Vagina (tissue), 2 donors: ENCODE measurements around the gene ZNF384.

ENCODE experiments used
- POLR2AphosphoS5 ChIP-seq, 2 donors: sonication (generic); formaldehyde crosslinking; IDR thresholded peaks; one replicate each; pipeline ENCODE4 v1.9.0; 2017; ENCODE audit warnings: antibody characterized with exemption in 2 of 2, mild to moderate bottlenecking in 2 of 2, low read depth in 1 of 2; ENCODE audit not compliant: insufficient read depth in 1 of 2
- TF ChIP-seq, protein P1 (sequence below), 3 experiments: fragments of 450-650 bp in 2 of 3; fragments of 200-600 bp in 1 of 3; sonication (generic) in 1 of 3; IDR thresholded peaks; one replicate each; pipeline ENCODE4 v1.5.1; 2017 to 2019; ENCODE audit warnings: antibody characterized with exemption in 3 of 3, mild to moderate bottlenecking in 2 of 3, moderate library complexity in 2 of 3

DNA sequence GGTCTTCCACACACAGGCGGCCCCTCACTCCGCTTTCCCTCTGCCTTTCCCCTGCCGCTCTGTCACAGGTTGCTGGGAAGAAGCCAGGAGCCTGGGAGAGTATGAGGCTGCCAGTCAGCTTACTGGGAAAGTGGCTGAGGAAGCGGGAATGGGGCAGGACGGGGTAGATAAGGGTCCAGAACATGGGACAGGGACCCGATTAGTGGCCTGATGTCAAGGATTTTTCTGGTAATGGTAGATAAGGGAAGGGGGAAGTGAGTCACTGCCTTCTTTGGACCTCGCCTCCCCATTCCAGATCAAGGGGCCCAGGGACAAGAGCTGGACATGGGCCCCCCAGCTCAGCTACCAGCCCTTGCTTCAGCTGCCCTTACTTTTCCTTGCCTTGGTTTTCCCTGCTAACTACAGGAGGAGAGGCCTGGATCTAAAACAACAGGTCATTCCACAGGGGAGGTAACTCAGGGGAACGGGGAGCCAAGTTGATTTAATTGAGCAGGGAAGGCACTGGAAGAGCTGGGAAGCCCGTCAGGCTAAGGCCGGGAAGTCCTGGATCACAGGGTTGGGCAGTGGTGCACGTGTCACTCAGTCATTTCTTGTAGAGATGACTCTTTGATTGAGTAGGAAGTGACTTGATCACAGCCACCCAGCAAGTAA, 49.9 kb downstream of the ZNF384 start:
- TF ChIP-seq, protein P1, sequence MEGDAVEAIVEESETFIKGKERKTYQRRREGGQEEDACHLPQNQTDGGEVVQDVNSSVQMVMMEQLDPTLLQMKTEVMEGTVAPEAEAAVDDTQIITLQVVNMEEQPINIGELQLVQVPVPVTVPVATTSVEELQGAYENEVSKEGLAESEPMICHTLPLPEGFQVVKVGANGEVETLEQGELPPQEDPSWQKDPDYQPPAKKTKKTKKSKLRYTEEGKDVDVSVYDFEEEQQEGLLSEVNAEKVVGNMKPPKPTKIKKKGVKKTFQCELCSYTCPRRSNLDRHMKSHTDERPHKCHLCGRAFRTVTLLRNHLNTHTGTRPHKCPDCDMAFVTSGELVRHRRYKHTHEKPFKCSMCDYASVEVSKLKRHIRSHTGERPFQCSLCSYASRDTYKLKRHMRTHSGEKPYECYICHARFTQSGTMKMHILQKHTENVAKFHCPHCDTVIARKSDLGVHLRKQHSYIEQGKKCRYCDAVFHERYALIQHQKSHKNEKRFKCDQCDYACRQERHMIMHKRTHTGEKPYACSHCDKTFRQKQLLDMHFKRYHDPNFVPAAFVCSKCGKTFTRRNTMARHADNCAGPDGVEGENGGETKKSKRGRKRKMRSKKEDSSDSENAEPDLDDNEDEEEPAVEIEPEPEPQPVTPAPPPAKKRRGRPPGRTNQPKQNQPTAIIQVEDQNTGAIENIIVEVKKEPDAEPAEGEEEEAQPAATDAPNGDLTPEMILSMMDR (IDR thresholded peaks at IDR 0.05) = no peak
- TF ChIP-seq POLR2AphosphoS5 (IDR thresholded peaks at IDR 0.05; ENCODE audit: insufficient read depth in 1 of 2, low read depth in 1 of 2) = no peak
